WERI-Rb-1 (cell line): Measurements from ENCODE around the gene SMTNL1.

Experiments used
- DNase-seq: peaks from one replicate; pipeline ENCODE4 v3.0.0-alpha.2; 2020
- H3K27ac ChIP-seq: fragments of 250-450 bp; sonication (Bioruptor Pico); 2 replicates; pipeline ENCODE4 v1.5.1; 2020; ENCODE audit warnings: mild to moderate bottlenecking, moderate library complexity
- H3K27me3 ChIP-seq: fragments of 250-450 bp; sonication (Bioruptor Pico); 2 replicates; pipeline ENCODE4 v1.5.1; 2021; ENCODE audit warnings: mild to moderate bottlenecking, low read depth, moderate library complexity; ENCODE audit not compliant: insufficient read depth, severe bottlenecking
- H3K36me3 ChIP-seq: fragments of 250-450 bp; sonication (Bioruptor Pico); 2 replicates; pipeline ENCODE4 v1.5.1; 2020; ENCODE audit warnings: mild to moderate bottlenecking, moderate library complexity
- H3K4me3 ChIP-seq: 2 replicates; pipeline ENCODE4 v1.5.1; 2011; ENCODE audit warnings: low read depth, mild to moderate bottlenecking, control low read depth, low read length
- H3K9me3 ChIP-seq: fragments of 250-450 bp; sonication (Bioruptor Pico); 2 replicates; pipeline ENCODE4 v1.5.1; 2021; ENCODE audit warnings: mild to moderate bottlenecking, moderate library complexity; ENCODE audit not compliant: severe bottlenecking
- TF ChIP-seq, protein P1 (sequence below): IDR thresholded peaks from 2 replicates; pipeline ENCODE4 v1.5.1; 2011; ENCODE audit warnings: low read depth, mild to moderate bottlenecking, control low read depth, inconsistent platforms, low read length

SMTNL1 gene

DNA sequence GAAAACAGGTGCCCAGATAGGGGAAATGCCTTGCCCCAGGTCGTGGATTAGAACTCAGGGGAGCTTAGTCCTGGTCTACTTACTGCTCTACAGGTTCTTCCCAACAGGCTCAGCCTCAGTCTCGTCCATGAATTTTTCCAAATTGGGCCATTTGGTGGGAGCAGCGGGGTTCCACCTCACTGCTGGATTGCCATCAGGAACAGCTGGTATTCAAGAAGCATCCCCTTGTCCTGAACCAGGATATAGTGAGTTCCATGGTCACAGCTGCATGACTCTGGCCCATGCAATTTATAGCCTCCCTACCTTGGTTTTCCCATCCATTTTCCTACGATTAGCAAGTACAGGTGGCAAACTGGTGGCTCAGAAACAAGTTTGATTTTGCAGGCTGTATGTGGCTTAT lies 36.7 kb downstream of the SMTNL1 start:
- Histone ChIP-seq H3K36me3 (no peaks in the 10 kb centered on the region), H3K4me3 (no peak overlapping the region), H3K27ac (no peak overlapping the region), H3K9me3 (no peaks in the 10 kb centered on the region), H3K27me3 (peaks cover 46% of the 10 kb centered on the region)
- TF ChIP-seq, protein P1, sequence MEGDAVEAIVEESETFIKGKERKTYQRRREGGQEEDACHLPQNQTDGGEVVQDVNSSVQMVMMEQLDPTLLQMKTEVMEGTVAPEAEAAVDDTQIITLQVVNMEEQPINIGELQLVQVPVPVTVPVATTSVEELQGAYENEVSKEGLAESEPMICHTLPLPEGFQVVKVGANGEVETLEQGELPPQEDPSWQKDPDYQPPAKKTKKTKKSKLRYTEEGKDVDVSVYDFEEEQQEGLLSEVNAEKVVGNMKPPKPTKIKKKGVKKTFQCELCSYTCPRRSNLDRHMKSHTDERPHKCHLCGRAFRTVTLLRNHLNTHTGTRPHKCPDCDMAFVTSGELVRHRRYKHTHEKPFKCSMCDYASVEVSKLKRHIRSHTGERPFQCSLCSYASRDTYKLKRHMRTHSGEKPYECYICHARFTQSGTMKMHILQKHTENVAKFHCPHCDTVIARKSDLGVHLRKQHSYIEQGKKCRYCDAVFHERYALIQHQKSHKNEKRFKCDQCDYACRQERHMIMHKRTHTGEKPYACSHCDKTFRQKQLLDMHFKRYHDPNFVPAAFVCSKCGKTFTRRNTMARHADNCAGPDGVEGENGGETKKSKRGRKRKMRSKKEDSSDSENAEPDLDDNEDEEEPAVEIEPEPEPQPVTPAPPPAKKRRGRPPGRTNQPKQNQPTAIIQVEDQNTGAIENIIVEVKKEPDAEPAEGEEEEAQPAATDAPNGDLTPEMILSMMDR = no peak
- DNase-seq = no peak

DNA sequence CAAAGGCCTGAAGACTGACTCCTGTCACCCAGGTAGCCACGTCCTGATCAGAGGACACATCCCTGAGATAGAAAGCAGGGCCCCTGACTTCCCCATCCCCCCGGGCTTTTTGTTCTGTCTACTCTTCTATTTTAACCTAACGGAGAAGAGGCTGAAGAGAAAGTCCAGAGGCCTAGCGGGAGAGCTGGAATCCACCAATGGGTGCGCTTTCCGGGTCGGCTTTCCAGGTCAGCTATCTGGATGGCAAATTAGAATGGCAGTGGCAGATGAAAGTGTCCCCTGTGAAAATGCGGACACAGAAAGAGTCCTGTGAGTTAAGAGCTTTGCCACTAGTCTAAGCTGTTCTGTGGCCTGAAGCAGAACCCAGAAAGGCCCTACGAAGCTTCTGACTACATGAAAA lies 46.9 kb downstream of the SMTNL1 start:
- Histone ChIP-seq H3K27me3 (peaks cover 66% of the 10 kb centered on the region), H3K27ac (no peak overlapping the region), H3K9me3 (peaks cover 4% of the 10 kb centered on the region), H3K36me3 (no peaks in the 10 kb centered on the region), H3K4me3 (no peak overlapping the region)
- DNase-seq = no peak
- TF ChIP-seq, protein P1 = no peak

DNA sequence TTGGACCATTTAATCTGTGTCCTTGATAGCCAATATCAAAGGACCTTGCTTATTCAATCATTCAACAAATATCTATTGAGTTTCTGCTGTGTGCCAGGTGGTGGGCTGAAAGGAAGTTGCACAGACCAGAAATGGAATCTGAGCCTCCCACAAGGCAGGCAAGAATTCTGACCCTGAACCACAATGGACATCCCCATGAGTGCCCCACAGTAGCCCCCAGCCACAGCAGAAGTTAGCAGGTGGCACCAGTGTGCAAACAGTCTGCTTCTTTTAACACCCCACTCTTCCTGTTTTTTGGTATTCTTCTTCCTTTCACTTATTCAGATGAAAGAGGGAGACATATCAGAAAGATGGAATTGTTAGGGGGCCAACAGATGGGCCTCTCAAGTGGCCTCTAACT lies 47.9 kb downstream of the SMTNL1 start:
- H3K9me3 ChIP-seq = peaks cover 4% of the 10 kb centered on the region
- TF ChIP-seq, protein P1 = no peak

DNA sequence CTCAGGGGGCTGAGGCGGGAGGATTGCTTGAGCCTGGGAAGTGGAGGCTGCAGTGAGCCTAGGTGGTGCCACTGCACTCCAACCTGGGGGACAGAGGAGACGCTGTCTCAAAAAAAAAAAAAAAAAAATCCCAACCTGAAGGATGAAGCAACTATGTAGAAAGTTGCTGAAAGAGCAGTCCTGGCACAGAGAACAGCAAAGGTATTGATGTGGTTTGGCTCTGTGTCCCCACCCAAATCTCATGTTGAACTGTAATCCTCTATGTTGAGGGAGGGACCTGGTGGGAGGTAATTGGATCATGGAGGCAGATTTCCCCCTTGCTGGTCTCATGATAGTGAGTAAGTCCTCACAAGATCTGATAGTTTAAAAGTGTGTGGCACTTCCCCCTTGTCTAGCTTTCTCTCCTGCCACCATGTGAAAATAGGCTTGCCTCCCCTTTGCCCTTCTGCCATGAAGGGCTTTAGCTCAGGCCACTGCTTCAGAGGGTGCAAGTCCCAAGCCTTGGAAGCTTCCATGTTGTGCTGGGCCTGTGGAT lies 49.4 kb downstream of the SMTNL1 start:
- no peak overlapping the region for H3K4me3 ChIP-seq
- peaks cover 64% of the 10 kb centered on the region for H3K27me3 ChIP-seq
- no peak for DNase-seq
- no peak overlapping the region for H3K27ac ChIP-seq
- TF ChIP-seq, protein P1 = no peak
- peaks cover 4% of the 10 kb centered on the region for H3K9me3 ChIP-seq
- H3K36me3 ChIP-seq = no peaks in the 10 kb centered on the region

More for the DNA sequence above, 47.9 kb downstream of the SMTNL1 start:
- DNase-seq = no peak
- H3K36me3 ChIP-seq = no peaks in the 10 kb centered on the region
- no peak overlapping the region for H3K27ac ChIP-seq
- peaks cover 61% of the 10 kb centered on the region for H3K27me3 ChIP-seq
- H3K4me3 ChIP-seq = no peak overlapping the region

DNA sequence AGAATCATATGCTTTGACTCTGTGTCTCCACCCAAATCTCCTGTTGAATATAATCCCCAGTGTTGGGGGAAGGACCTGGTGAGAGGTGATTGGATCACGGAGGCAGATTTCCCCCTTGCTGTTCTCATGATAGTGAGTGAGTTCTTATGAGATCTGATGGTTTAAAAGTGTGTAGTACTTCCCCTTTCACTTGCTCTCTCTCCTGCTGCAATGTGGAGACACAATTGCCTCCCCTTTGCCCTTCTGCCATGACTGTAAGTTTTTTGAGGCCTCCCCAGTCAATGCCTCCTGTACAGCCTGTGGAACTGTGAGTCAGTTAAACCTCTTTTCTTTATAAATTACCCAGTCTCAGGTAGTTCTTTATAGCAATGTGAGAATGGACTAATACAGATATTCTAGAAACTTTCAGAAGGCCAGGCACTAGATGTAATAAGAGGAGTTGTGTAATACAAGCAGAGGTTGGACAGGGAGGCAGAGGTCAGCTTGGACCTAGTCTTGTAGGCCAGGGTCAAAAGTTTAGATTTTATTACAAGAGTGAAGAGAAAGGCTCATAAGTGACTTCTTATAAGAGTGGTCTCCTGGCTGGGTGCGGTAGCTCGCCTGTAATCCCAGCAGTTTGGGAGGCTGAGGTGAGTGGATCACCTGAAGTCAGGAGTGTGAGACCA lies 50.8 kb downstream of the SMTNL1 start:
- Histone ChIP-seq H3K36me3 (no peaks in the 10 kb centered on the region), H3K4me3 (no peak overlapping the region), H3K27me3 (peaks cover 77% of the 10 kb centered on the region), H3K9me3 (peaks cover 4% of the 10 kb centered on the region), H3K27ac (no peak overlapping the region)
- TF ChIP-seq, protein P1 = no peak
- DNase-seq = no peak
